Activated gamma-delta T cell treated with anti-CD3 and anti-CD28 coated beads, Interleukin-2, amount 50 U/mL, for 16 hours (primary cell): ENCODE data around the gene PDE3B.
"Not testable (repeated sequence)": the region's sequence is repeated elsewhere in the genome, so short reads cannot be mapped to it uniquely, and the experiment has no call there.

ENCODE experiments used
- DNase-seq: peaks from one replicate; pipeline ENCODE4 v3.0.0-alpha.2; 2020; ENCODE audit warnings: low read depth

PDE3B gene

GRCh38 chr11:14812757-14813156 is 169.2 kb downstream of the PDE3B start:
- DNase-seq: no peak

GRCh38 chr11:14813516-14813915 is 169.9 kb downstream of the PDE3B start:
- no peak for DNase-seq

DNA sequence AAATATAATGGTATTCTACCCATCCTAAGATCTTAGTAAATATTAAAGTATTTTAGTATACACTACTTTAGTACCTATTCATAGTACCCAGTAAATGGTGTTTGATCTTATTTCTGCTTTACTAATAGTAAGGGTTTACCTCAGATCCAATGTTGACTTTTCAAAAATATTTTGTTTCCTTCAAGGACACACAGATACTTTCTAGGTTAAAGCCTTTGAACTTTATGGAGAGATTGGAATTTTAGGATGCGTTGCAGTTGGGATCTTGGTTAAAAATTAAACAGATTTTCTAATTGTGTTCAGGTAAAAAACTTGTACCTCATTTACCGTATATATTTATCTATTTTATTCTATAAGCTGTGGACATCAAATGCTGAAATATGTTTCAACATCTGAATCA is 175.2 kb downstream of the PDE3B start:
- DNase-seq: no peak

- no peak for DNase-seq
These were observed 176.0 kb downstream of the PDE3B start for GRCh38 chr11:14819596-14819995.

DNA sequence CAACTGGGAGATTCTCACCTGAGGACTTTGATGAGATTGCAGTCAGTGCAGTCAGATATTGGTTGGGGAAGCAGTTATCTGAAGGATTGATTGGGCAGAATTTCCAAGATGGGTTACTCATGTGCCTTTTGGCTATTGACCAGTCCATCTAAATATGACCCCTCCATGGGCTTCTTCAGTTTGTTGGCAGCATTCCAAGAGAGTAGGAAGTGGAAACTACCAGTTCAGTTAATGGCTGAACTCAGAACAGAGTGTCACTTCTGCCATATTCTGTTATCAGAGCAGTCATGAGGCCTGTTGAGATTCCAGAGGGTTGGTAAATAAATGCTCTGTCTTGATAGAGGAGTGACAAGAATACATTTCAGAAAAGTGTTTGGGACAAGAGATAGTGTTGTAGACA is 177.4 kb downstream of the PDE3B start:
- no peak for DNase-seq

GRCh38 chr11:14826600-14826999 is 183.0 kb downstream of the PDE3B start:
- no peak for DNase-seq

- DNase-seq: no peak
These were observed 192.2 kb downstream of the PDE3B start for GRCh38 chr11:14835496-14836492.

DNA sequence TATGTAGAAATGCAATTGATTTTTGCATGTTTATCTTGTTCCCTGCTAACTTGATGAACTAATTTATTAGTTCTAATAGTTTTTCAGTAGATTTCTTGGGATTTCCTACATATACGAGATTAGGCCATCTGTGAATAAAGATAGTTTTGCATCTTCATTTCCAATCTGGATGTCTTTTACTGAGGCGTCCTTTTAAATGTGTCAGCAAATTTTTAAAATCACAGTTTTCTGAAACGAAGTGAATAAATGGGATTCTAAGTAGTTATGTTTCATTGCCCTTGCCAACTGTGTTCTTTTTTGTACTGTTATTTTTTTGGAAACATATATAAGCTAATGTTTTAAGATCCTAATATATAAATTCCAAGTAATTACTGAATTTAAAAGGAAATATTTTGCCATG is 198.4 kb downstream of the PDE3B start:
- DNase-seq: no peak

DNA sequence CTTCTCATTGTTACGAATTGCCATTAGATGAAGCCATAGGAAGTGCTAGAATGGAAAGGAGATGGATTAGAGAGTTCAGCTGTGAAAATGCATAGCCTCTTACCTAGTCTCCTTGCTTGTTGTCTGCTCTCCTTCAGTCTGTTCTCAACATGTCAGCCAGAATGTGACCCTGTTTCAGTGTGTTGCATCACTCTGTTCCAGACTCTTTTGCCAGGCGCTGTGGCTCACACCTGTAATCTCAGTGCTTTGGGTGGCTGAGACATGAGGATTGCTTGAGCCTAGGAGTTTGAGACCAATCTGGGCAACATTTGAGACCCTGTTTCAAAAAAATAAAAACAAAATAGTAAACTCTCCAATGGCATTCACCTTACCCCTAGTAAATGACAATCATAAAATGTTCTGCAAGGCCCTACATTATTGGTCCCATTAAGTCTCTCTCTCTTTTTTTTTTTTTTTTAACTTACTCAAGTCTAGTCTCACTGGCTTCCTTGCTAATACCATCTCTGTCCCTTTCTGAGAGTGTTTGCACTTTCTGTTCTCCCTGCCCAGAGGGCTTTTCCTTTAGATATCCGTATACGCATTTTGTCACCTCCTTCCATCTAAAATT is 209.1 kb downstream of the PDE3B start:
- no peak for DNase-seq

DNA sequence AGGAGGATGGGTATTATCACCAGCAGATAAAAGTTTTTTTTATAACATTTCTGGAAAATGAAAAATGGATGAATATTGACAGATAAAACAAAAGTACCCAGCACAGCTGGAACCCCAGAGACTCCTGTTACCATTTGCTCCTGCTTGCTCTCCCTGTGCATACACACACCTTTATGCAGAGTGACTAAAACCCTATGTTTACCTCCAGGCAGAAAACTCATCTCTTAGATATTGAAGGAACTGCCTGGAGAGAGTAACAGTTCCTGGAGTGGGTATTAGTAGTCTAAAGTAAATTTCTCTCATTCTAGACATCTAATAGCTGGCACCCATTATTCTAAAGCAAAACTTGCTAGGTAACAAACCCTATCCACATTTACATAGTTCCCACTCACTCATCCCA is 210.5 kb downstream of the PDE3B start:
- no peak for DNase-seq

GRCh38 chr11:14855890-14856289 is 212.3 kb downstream of the PDE3B start:
- no peak for DNase-seq

DNA sequence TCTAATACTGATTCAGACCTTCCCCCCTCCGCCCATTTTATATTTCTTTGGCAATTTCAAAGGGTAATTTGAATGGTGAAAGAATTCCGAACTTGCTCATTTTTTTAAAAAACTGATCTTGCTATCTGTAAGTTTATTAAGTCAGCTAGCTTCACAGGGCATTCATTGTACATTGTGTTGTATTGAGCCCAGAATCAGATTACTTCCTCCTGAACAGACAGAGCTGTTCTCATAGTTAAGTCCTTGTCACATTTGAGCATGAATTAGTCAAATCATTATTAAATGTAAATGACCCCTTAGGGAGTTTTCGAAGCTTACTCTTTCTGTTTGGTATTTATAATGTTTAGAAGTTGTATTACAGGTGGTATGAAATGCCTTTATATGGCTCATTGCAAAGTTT is 214.0 kb downstream of the PDE3B start:
- DNase-seq: no peak

DNA sequence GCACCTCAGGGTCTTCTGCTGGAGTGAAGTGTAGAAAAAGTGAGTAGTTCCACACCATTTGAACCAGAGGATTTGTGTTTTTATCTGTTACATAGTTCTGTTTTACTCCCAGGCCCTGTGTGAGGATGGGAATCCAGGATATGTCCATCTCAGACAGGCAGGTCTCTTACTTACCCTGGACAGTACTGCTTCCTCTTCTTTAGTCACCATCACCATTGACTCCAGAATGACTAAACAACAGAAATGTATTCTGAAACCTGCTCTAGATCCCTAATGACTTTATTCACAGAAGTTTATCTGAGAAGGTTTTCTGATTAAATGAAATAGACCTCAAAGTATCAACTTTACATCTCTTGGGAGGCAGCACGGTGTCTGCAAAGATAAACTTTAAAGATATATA is 214.8 kb downstream of the PDE3B start:
- DNase-seq: no peak

DNA sequence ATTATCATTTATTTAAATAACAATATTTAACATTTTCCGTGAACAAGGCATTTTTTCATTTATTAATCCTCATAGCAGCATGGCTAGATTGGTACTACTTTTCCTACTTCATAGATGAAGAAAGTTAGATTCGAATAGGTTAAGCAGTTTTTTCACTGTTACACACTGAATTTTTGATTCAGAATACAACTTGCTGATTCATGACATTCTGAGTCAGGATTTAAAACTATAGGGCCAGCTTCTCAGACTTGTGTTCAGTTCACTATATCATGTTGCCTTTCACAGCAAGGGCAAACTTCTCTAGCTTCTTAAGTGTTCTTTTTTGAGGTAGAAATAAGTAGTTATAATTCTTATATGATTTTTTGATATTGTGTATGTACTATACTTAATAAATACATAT is 216.9 kb downstream of the PDE3B start:
- DNase-seq: no peak

GRCh38 chr11:14861680-14862079 is 218.1 kb downstream of the PDE3B start:
- no peak for DNase-seq

DNA sequence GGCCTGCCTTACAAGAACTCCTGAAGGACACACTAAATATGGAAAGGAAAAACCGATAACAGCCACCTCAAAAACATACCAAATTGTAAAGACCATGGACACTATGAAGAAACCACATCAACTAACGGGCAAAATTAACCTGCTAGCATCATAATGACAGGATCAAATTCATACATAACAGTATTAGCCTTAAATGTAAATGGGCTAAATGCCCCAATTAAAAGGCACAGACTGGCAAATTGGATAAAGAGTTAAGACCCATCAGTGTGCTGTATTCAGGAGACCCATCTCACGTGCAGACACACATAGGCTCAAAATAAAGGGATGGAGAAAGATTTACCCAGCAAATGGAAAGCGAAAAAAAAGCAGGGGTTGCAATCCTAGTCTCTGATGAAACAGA is 220.2 kb downstream of the PDE3B start:
- not testable (repeated sequence) for DNase-seq

DNA sequence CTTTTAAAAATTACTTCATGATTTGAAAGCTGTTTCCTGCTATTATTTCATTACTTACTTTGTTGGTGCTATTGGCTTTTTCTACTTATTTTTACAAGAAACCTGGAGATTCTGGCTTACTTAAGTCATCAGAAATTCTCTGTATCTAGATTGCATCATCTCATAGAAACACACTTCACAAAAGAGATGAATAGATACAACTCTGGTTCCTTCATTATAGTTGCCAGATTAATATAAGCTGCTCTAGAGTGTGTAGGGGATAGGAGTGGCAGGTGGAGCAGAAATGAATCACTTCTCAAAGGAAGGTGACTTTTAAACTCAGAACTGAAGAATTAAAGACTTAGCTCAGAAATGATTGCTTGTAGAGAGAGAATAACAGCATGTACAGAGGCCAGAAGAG is 228.4 kb downstream of the PDE3B start:
- DNase-seq: no peak

GRCh38 chr11:14873632-14874031 is 230.0 kb downstream of the PDE3B start:
- DNase-seq: no peak

GRCh38 chr11:14875163-14875562 is 231.6 kb downstream of the PDE3B start:
- no peak for DNase-seq

GRCh38 chr11:14881576-14882193 is 238.1 kb downstream of the PDE3B start:
- no peak for DNase-seq

DNA sequence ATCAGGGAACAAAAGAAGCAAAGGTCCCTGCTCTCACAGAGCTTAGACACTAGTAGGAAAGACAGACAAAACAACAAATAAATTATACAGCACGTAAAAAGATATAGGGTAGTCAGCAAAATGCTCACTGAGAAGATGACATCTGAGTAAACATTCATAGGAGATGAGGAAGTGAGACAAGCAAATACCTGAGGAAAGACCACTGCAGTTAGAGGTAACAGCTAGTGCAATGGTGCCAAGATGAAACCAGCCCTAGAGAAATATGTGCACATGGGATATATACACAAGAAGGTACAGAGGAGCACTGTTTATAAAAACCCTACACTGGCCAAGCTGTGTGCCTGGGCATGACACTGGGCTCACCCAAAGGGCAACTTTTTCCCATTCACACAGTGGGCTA is 238.6 kb downstream of the PDE3B start:
- DNase-seq: no peak

GRCh38 chr11:14883683-14884082 is 240.1 kb downstream of the PDE3B start:
- DNase-seq: not testable (repeated sequence)

- no peak for DNase-seq
These were observed 241.2 kb downstream of the PDE3B start for GRCh38 chr11:14884667-14885273.
